Smooth muscle cell (in vitro differentiated cells): Measurements from ENCODE around the gene FLYWCH1. TPM values are rescaled to one million over a fixed set of nuclear protein-coding genes. Genes with fewer than 3 reads are reported as not detected.
A peak's percentile ranks its signal among the peaks of the same experiment; 100 is the strongest.
"Not testable (repeated sequence)": the region's sequence is repeated elsewhere in the genome, so short reads cannot be mapped to it uniquely, and the experiment has no call there.

Experiments used
- DNase-seq: peaks from one replicate; lab custom pipeline; 2025; ENCODE audit not compliant: unreplicated experiment; lab: John Stamatoyannopoulos, UW
- H2AFZ ChIP-seq: fragments of 200-600 bp; sonication (generic); 2 replicates; pipeline ENCODE4 v1.6.0; 2016; ENCODE audit warnings: antibody characterized with exemption, low read depth, mild to moderate bottlenecking
- H3F3A ChIP-seq: fragments of 200-600 bp; sonication (generic); 2 replicates; pipeline ENCODE4 v1.6.0; 2017; ENCODE audit warnings: antibody characterized with exemption, low read depth
- H3K27ac ChIP-seq: fragments of 200-600 bp; sonication (generic); 2 replicates; pipeline ENCODE4 v1.5.1; 2016; ENCODE audit warnings: low read depth, mild to moderate bottlenecking
- H3K27me3 ChIP-seq: fragments of 200-600 bp; sonication (generic); 2 replicates; pipeline ENCODE4 v1.6.1; 2016; ENCODE audit warnings: low read depth, mild to moderate bottlenecking
- H3K36me3 ChIP-seq: fragments of 200-600 bp; sonication (generic); 2 replicates; pipeline ENCODE4 v1.5.1; 2016; ENCODE audit warnings: low read depth
- H3K4me1 ChIP-seq: fragments of 200-600 bp; sonication (generic); 2 replicates; pipeline ENCODE4 v1.5.1; 2016; ENCODE audit warnings: low read depth
- H3K4me2 ChIP-seq: fragments of 200-600 bp; sonication (generic); 2 replicates; pipeline ENCODE4 v1.6.0; 2016; ENCODE audit warnings: mild to moderate bottlenecking
- H3K4me3 ChIP-seq: fragments of 200-600 bp; sonication (generic); 2 replicates; pipeline ENCODE4 v1.5.1; 2016; ENCODE audit warnings: mild to moderate bottlenecking
- H3K79me2 ChIP-seq: fragments of 200-600 bp; sonication (generic); 2 replicates; pipeline ENCODE4 v1.6.0; 2016; ENCODE audit warnings: low read depth, mild to moderate bottlenecking
- H3K9ac ChIP-seq: fragments of 200-600 bp; sonication (generic); 2 replicates; pipeline ENCODE4 v1.6.0; 2016; ENCODE audit warnings: low read depth
- H3K9me3 ChIP-seq: fragments of 200-600 bp; sonication (generic); replicated peaks from 2 replicates; pipeline ENCODE4 v1.5.1; 2016; ENCODE audit warnings: low read depth
- H4K20me1 ChIP-seq: fragments of 200-600 bp; sonication (generic); 2 replicates; pipeline ENCODE4 v1.6.0; 2016; ENCODE audit warnings: low read depth
- WGBS: methylation state at CpG from one replicate; pipeline ENCODE4 v1.1.7; 2016; ENCODE audit warnings: low lambda C conversion rate; 5-methylcytosine and 5-hydroxymethylcytosine counted together
- polyA plus RNA-seq: library from polyadenylated mRNA; unstranded; fragments of >200 nt; fragmentation: Nextera tagmentation; extraction: Ambion mirVana; gene quantifications from 2 replicates; pipeline ENCODE4 v1.2.1, GENCODE V29; 2016
- total RNA-seq: library from RNA; depleted of rRNA; stranded (reverse); fragments of >200 nt; gene quantifications from 2 replicates; pipeline ENCODE4 v1.2.3, GENCODE V29; 2014
- TF ChIP-seq, protein P1 (sequence below): fragments of 200-600 bp; sonication (generic); IDR thresholded peaks from 2 replicates; pipeline ENCODE4 v1.5.1; 2017; ENCODE audit warnings: borderline replicate concordance, mild to moderate bottlenecking, antibody characterized with exemption; ENCODE audit not compliant: insufficient read depth, poor library complexity, severe bottlenecking

The FLYWCH1 gene
- total and polyA plus RNA-seq, 2 experiments from 2014 or later: 13.5 to 26.0 TPM

DNA sequence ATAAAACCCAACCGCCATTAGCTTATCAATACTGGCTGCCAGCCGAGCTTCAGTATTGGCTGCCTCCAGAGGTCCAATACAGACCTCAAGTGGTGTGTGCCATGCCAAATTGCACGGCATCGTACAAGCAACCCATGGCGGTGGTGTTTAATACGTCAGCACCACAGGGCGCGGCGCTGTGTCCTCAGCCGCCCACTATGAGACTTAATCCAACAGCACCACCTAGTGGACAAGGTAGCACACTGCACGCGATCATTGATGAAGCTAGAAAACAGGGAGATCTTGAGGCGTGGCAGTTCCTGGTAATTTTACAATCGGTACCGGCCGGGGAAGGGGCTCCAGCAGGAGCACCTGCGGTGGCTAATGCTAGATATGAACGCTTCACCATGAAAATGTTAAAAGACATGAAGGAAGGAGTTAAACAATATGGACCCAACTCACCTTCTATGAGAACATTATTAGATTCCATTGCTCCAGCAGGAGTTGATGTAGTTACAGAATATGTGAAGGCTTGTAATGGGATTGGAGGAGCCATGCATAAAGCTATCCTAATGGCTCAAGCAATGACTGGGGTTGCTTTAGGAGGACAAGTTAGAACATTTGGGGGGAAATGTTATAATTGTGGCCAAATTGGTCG, 15.4 kb downstream of the FLYWCH1 start:
- no peak overlapping the region for H3K27ac ChIP-seq
- DNase-seq: peak; percentile 48
- H2AFZ ChIP-seq: no peak overlapping the region

GRCh38 chr16:2928151-2928550, 16.4 kb downstream of the FLYWCH1 start:
- not testable (repeated sequence) for H3K79me2 ChIP-seq, H3K4me1 ChIP-seq, H3F3A ChIP-seq, H3K27me3 ChIP-seq, H3K4me3 ChIP-seq, H2AFZ ChIP-seq, H3K9me3 ChIP-seq, H3K9ac ChIP-seq, H3K4me2 ChIP-seq, H3K27ac ChIP-seq, H3K36me3 ChIP-seq, DNase-seq
- H4K20me1 ChIP-seq: peaks cover 11% of the 10 kb centered on the region
- 81% methylated on average over 4 of the region's 4 CpGs for WGBS

More for the DNA sequence above, 15.4 kb downstream of the FLYWCH1 start:
- Histone ChIP-seq H4K20me1 (peaks cover 11% of the 10 kb centered on the region), H3K79me2 (no peaks in the 10 kb centered on the region), H3K36me3 (no peaks in the 10 kb centered on the region), H3K9ac (no peak overlapping the region), H3K4me2 (peak overlapping the region; percentile 82), H3K9me3 (no peaks in the 10 kb centered on the region), H3F3A (no peaks in the 10 kb centered on the region), H3K4me1 (no peaks in the 10 kb centered on the region), H3K4me3 (peak overlapping the region; percentile 24), H3K27me3 (no peaks in the 10 kb centered on the region)
- WGBS: 14% methylated on average over 19 of the region's 19 CpGs
- TF ChIP-seq, protein P1, sequence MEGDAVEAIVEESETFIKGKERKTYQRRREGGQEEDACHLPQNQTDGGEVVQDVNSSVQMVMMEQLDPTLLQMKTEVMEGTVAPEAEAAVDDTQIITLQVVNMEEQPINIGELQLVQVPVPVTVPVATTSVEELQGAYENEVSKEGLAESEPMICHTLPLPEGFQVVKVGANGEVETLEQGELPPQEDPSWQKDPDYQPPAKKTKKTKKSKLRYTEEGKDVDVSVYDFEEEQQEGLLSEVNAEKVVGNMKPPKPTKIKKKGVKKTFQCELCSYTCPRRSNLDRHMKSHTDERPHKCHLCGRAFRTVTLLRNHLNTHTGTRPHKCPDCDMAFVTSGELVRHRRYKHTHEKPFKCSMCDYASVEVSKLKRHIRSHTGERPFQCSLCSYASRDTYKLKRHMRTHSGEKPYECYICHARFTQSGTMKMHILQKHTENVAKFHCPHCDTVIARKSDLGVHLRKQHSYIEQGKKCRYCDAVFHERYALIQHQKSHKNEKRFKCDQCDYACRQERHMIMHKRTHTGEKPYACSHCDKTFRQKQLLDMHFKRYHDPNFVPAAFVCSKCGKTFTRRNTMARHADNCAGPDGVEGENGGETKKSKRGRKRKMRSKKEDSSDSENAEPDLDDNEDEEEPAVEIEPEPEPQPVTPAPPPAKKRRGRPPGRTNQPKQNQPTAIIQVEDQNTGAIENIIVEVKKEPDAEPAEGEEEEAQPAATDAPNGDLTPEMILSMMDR: peak; percentile 95

- WGBS: 88% methylated on average over 10 of the region's 11 CpGs
- H3K9ac ChIP-seq: no peak overlapping the region
- no peak overlapping the region for H3K27ac ChIP-seq
These were observed 17.1 kb downstream of the FLYWCH1 start for GRCh38 chr16:2928796-2929195.

GRCh38 chr16:2929693-2930092, 18.0 kb downstream of the FLYWCH1 start:
- Histone ChIP-seq H3K4me1 (no peaks in the 10 kb centered on the region), H3K4me2 (no peak overlapping the region), H2AFZ (no peak overlapping the region), H3K9me3 (no peaks in the 10 kb centered on the region), H3K4me3 (no peak overlapping the region), H3K27me3 (no peaks in the 10 kb centered on the region), H3K27ac (no peak overlapping the region), H4K20me1 (peaks cover 7% of the 10 kb centered on the region), H3K9ac (no peak overlapping the region), H3F3A (no peaks in the 10 kb centered on the region), H3K36me3 (no peaks in the 10 kb centered on the region), H3K79me2 (no peaks in the 10 kb centered on the region)
- no peak for DNase-seq
- 94% methylated on average over 14 of the region's 14 CpGs for WGBS
- TF ChIP-seq, protein P1: no peak

More at GRCh38 chr16:2928796-2929195, 17.1 kb downstream of the FLYWCH1 start:
- no peaks in the 10 kb centered on the region for H3K27me3 ChIP-seq
- no peak overlapping the region for H3K4me3 ChIP-seq
- no peaks in the 10 kb centered on the region for H3K9me3 ChIP-seq
- no peaks in the 10 kb centered on the region for H3K36me3 ChIP-seq
- DNase-seq: no peak
- H3K79me2 ChIP-seq: no peaks in the 10 kb centered on the region
- H2AFZ ChIP-seq: no peak overlapping the region
- H3K4me2 ChIP-seq: no peak overlapping the region
- no peaks in the 10 kb centered on the region for H3F3A ChIP-seq
- H4K20me1 ChIP-seq: peaks cover 11% of the 10 kb centered on the region
- TF ChIP-seq, protein P1: no peak
- no peaks in the 10 kb centered on the region for H3K4me1 ChIP-seq
